Measurements from ENCODE around the gene CCDC88B.

Gene CCDC88B

GRCh38 chr11:64364435-64364834 is 24.4 kb downstream of the CCDC88B start:
- no peak for TF ChIP-seq CTCF (IDR thresholded peaks at IDR 0.05)
- H3K4me3 ChIP-seq (ENCODE audit: low read depth in 1 of 2, low read length in 1 of 2): no peak overlapping the region
- no peaks in the 10 kb centered on the region for H3K9me3 ChIP-seq
- no peaks in the 10 kb centered on the region for H3K27me3 ChIP-seq
- H3K4me1 ChIP-seq (ENCODE audit: control insufficient read depth in 1 of 2, insufficient read depth in 1 of 2, low read depth in 1 of 2, low read length in 1 of 2): peaks cover 13 to 17% of the 10 kb centered on the region in 2 experiments
- H3K27ac ChIP-seq: no peak overlapping the region
- peaks cover 80% of the 10 kb centered on the region for H3K36me3 ChIP-seq

- no peak overlapping the region for H3K27ac ChIP-seq
- no peaks in the 10 kb centered on the region for H3K9me3 ChIP-seq
- no peak overlapping the region for H3K4me3 ChIP-seq (ENCODE audit: low read depth in 1 of 2, low read length in 1 of 2)
- H3K4me1 ChIP-seq (ENCODE audit: control insufficient read depth in 1 of 2, insufficient read depth in 1 of 2, low read depth in 1 of 2, low read length in 1 of 2): peaks cover 9 to 12% of the 10 kb centered on the region in 2 experiments
- H3K27me3 ChIP-seq: no peaks in the 10 kb centered on the region
- H3K36me3 ChIP-seq: peaks cover 85% of the 10 kb centered on the region
- TF ChIP-seq CTCF (IDR thresholded peaks at IDR 0.05): no peak
Measured at GRCh38 chr11:64364911-64365310, 24.9 kb downstream of the CCDC88B start.

- TF ChIP-seq CTCF (IDR thresholded peaks at IDR 0.05): no peak
- H3K4me1 ChIP-seq (ENCODE audit: control insufficient read depth in 1 of 2, insufficient read depth in 1 of 2, low read depth in 1 of 2, low read length in 1 of 2): no peaks in the 10 kb centered on the region
- H3K9me3 ChIP-seq: no peaks in the 10 kb centered on the region
- peaks cover 91% of the 10 kb centered on the region for H3K36me3 ChIP-seq
- no peak overlapping the region for H3K27ac ChIP-seq
- H3K27me3 ChIP-seq: no peaks in the 10 kb centered on the region
- H3K4me3 ChIP-seq (ENCODE audit: low read depth in 1 of 2, low read length in 1 of 2): no peak overlapping the region
Measured at GRCh38 chr11:64366751-64367150, 26.7 kb downstream of the CCDC88B start.

GRCh38 chr11:64367931-64368672 is 28.1 kb downstream of the CCDC88B start:
- no peaks in the 10 kb centered on the region for H3K4me1 ChIP-seq (ENCODE audit: control insufficient read depth in 1 of 2, insufficient read depth in 1 of 2, low read depth in 1 of 2, low read length in 1 of 2)

GRCh38 chr11:64368673-64369074 is 28.7 kb downstream of the CCDC88B start:
- Histone ChIP-seq H3K4me1 (ENCODE audit: control insufficient read depth in 1 of 2, insufficient read depth in 1 of 2, low read depth in 1 of 2, low read length in 1 of 2) (no peaks in the 10 kb centered on the region), H3K9me3 (no peaks in the 10 kb centered on the region), H3K4me3 (ENCODE audit: low read depth in 1 of 2, low read length in 1 of 2) (no peak overlapping the region), H3K36me3 (peaks cover 73% of the 10 kb centered on the region), H3K27ac (no peak overlapping the region), H3K27me3 (no peaks in the 10 kb centered on the region)
- TF ChIP-seq CTCF (IDR thresholded peaks at IDR 0.05): no peak

More at GRCh38 chr11:64367931-64368672, 28.1 kb downstream of the CCDC88B start:
- no peak for TF ChIP-seq CTCF (IDR thresholded peaks at IDR 0.05)
- Histone ChIP-seq H3K36me3 (peaks cover 78% of the 10 kb centered on the region), H3K27ac (no peak overlapping the region), H3K9me3 (no peaks in the 10 kb centered on the region), H3K27me3 (no peaks in the 10 kb centered on the region), H3K4me3 (ENCODE audit: low read depth in 1 of 2, low read length in 1 of 2) (no peak overlapping the region)
